GM21360 (cell line): ENCODE data around the gene LRRIQ3.
"Not testable (repeated sequence)": the region's sequence is repeated elsewhere in the genome, so short reads cannot be mapped to it uniquely, and the experiment has no call there.

Experiments used
- ATAC-seq: cut with Tn5 transposase; IDR thresholded peaks from one replicate; pipeline ENCODE4 v1.9.1; 2021; ENCODE audit warnings: mild to moderate bottlenecking, moderate library complexity; ENCODE audit not compliant: unreplicated experiment

Gene LRRIQ3

GRCh38 chr1:74117370-74117769, 80.6 kb downstream of the LRRIQ3 start:
- ATAC-seq = not testable (repeated sequence)

GRCh38 chr1:74113333-74113732, 84.6 kb downstream of the LRRIQ3 start:
- ATAC-seq = no peak

- no peak for ATAC-seq
Measured at GRCh38 chr1:74107394-74107793, 90.6 kb downstream of the LRRIQ3 start.

GRCh38 chr1:74091371-74091770, 106.6 kb downstream of the LRRIQ3 start:
- no peak for ATAC-seq

GRCh38 chr1:74083128-74083527, 114.8 kb downstream of the LRRIQ3 start:
- no peak for ATAC-seq

- no peak for ATAC-seq
Measured at GRCh38 chr1:74065081-74065480, 132.9 kb downstream of the LRRIQ3 start.

GRCh38 chr1:74057719-74058118, 140.3 kb downstream of the LRRIQ3 start:
- no peak for ATAC-seq

GRCh38 chr1:74053407-74053806, 144.6 kb downstream of the LRRIQ3 start:
- ATAC-seq = no peak

- ATAC-seq = no peak
Measured at GRCh38 chr1:74050386-74050785, 147.6 kb downstream of the LRRIQ3 start.

GRCh38 chr1:74038042-74038441, 159.9 kb downstream of the LRRIQ3 start:
- ATAC-seq = no peak

GRCh38 chr1:74012583-74012982, 185.4 kb downstream of the LRRIQ3 start:
- no peak for ATAC-seq

- ATAC-seq = no peak
Measured at GRCh38 chr1:74011736-74012135, 186.2 kb downstream of the LRRIQ3 start.

GRCh38 chr1:74010206-74010605, 187.8 kb downstream of the LRRIQ3 start:
- no peak for ATAC-seq

GRCh38 chr1:74005533-74005932, 192.4 kb downstream of the LRRIQ3 start:
- no peak for ATAC-seq

- no peak for ATAC-seq
Measured at GRCh38 chr1:74003806-74004205, 194.2 kb downstream of the LRRIQ3 start.

GRCh38 chr1:73998348-73998959, 199.5 kb downstream of the LRRIQ3 start:
- ATAC-seq = peak; percentile 65

- ATAC-seq = no peak
Measured at GRCh38 chr1:73980324-73981040, 217.5 kb downstream of the LRRIQ3 start.

- no peak for ATAC-seq
Measured at GRCh38 chr1:73979684-73980083, 218.3 kb downstream of the LRRIQ3 start.

- no peak for ATAC-seq
Measured at GRCh38 chr1:73978964-73979363, 219.0 kb downstream of the LRRIQ3 start.
